ENCODE measurements around the gene NOTCH1. TPM values are rescaled to one million over a fixed set of nuclear protein-coding genes. Genes with fewer than 3 reads are reported as not detected.
A peak's percentile ranks its signal among the peaks of the same experiment; 100 is the strongest.

NOTCH1 gene
- total and polyA plus RNA-seq, 2 of the 8 experiments (the other 6 are each of a cell fraction or from before 2014, with no cell fraction given) = 6.9 to 55.6 TPM

GRCh38 chr9:136544548-136544963 is 1.3 kb downstream of the NOTCH1 start:
- no peaks in the 10 kb centered on the region for H3K27me3 ChIP-seq (replicated peaks in 1 of 4; ENCODE audit: control insufficient read depth in 3 of 4, extremely low read depth in 1 of 4, insufficient read depth in 3 of 4, low read length in 3 of 4)
- 4% methylated on average over 14 of the region's 31 CpGs; no CpG with 5 or more reads in 1 of the 2 experiments for WGBS, 2 experiments (ENCODE audit: extremely low coverage in 1 of 2, insufficient coverage in 1 of 2, insufficient read length in 1 of 2, insufficient replicate concordance in 2 of 2, low coverage in 1 of 2, low lambda C conversion rate in 2 of 2, missing lambda C conversion rate in 1 of 2)
- ChIA-PET POLR2A (ENCODE audit: partially characterized antibody) (interaction anchor here (0.8 to 1.4 kb wide), 3 partner anchors 15 to 40 kb away, joined by 4 to 7 read pairs (median 4); no protein-coding TSS in a partner anchor), CTCF (ENCODE audit: partially characterized antibody) (no interaction called here)
- H3K27ac ChIP-seq (ENCODE audit: low read depth, low read length) = no peak overlapping the region
- H3K9ac ChIP-seq (replicated peaks in 1 of 4; ENCODE audit: extremely low read depth in 1 of 4, low read depth in 3 of 4, low read length in 3 of 4) = no peak overlapping the region; a peak in 1 of 7 replicates
- FAIRE-seq = no peak
- H3K23me2 ChIP-seq (ENCODE audit: low read depth, low read length) = peaks cover 7% of the 10 kb centered on the region; the same call in 1 of the 2 replicates
- TF ChIP-seq SP2 (IDR thresholded peaks at IDR 0.05; ENCODE audit: low read length) (no peak), EZH2 (IDR thresholded peaks at IDR 0.05; ENCODE audit: low read depth, low read length, severe bottlenecking) (peak; percentile 28), ASH2L (IDR thresholded peaks at IDR 0.05; ENCODE audit: low read length) (peak; percentile 46), GABPA (IDR thresholded peaks at IDR 0.05; ENCODE audit: borderline replicate concordance, insufficient read depth, low read length) (peak; percentile 12; the same call in 1 of the 2 replicates), NRF1 (IDR thresholded peaks at IDR 0.05; ENCODE audit: low read depth, low read length) (no peak), USF2 (IDR thresholded peaks at IDR 0.05; ENCODE audit: low read length) (no peak)
- peaks cover 26 to 34% of the 10 kb centered on the region in 2 experiments for H4K20me1 ChIP-seq (replicated peaks in 1 of 2; ENCODE audit: control insufficient read depth in 1 of 2, insufficient read depth in 2 of 2, low read length in 2 of 2)
- H2BK20ac ChIP-seq (ENCODE audit: low read length) = no peak overlapping the region
- no peak overlapping the region for H4K5ac ChIP-seq (ENCODE audit: insufficient read length, low read depth, low read length)
- H3K36me3 ChIP-seq (ENCODE audit: control insufficient read depth in 2 of 4, insufficient read depth in 4 of 4, low read length in 3 of 4) = peaks cover 0 to 6% (median 1%) of the 10 kb centered on the region in 4 experiments; a peak in 3 of 8 replicates
- H3K4me1 ChIP-seq (replicated peaks in 1 of 4; ENCODE audit: control insufficient read depth in 3 of 4, insufficient read depth in 4 of 4, low read length in 3 of 4) = peaks cover 0 to 37% (median 23%) of the 10 kb centered on the region in 4 experiments; a peak in 6 of 7 replicates
- H3K4me3 ChIP-seq (ENCODE audit: extremely low read depth in 1 of 4, insufficient read depth in 2 of 4, low read depth in 3 of 4, low read length in 4 of 4) = peak overlapping the region; percentile 71 to 98 (median 74)
- H3K79me2 ChIP-seq (ENCODE audit: control insufficient read depth in 1 of 2, insufficient read depth in 2 of 2, low read length in 2 of 2) = peaks cover 9 to 52% of the 10 kb centered on the region in 2 experiments; a peak in 3 of 4 replicates
- peak overlapping the region; percentile 12; the same call in 1 of the 2 replicates for H4K8ac ChIP-seq (ENCODE audit: extremely low read depth, insufficient read depth, low read length)
- no peak overlapping the region for H2BK12ac ChIP-seq (ENCODE audit: low read depth, low read length)
- peak overlapping the region; percentile 22 for H3K56ac ChIP-seq (replicated peaks; ENCODE audit: insufficient read length, low read depth, low read length)
- H2BK5ac ChIP-seq (ENCODE audit: low read depth, low read length) = no peak overlapping the region
- no peak overlapping the region for H2BK120ac ChIP-seq (replicated peaks; ENCODE audit: low read depth, low read length)
- H4K91ac ChIP-seq (replicated peaks; ENCODE audit: insufficient read length, low read length) = no peak overlapping the region
- H3K9me3 ChIP-seq (ENCODE audit: insufficient read depth in 2 of 2, low read depth in 1 of 2, low read length in 1 of 2) = no peaks in the 10 kb centered on the region
- H3K4ac ChIP-seq (replicated peaks; ENCODE audit: insufficient read length, low read depth, low read length) = no peak overlapping the region
- no peak for DNase-seq (ENCODE audit: low read depth in 1 of 2, low spot score in 2 of 2)
- no peak overlapping the region for H2AK5ac ChIP-seq (ENCODE audit: low read depth, low read length)
- peaks cover 24% of the 10 kb centered on the region for H3K79me1 ChIP-seq (ENCODE audit: low read depth, low read length)
- H3K18ac ChIP-seq (ENCODE audit: extremely low read depth, low read length) = peak overlapping the region; percentile 32; the same call in 1 of the 2 replicates
- no peak overlapping the region for H3K23ac ChIP-seq (ENCODE audit: insufficient read length)
- H2AFZ ChIP-seq (ENCODE audit: low read length) = no peak overlapping the region
- H2BK15ac ChIP-seq (ENCODE audit: low read length) = no peak overlapping the region
- H3K4me2 ChIP-seq (ENCODE audit: insufficient read depth in 1 of 2, low read depth in 2 of 2, low read length in 2 of 2) = peak overlapping the region; percentile 76 to 79
- H3K14ac ChIP-seq (ENCODE audit: insufficient read length) = no peak overlapping the region
